Thyroid gland (tissue), 4 donors: ENCODE results near the gene TMF1. TPM values are rescaled to one million over a fixed set of nuclear protein-coding genes. Genes with fewer than 3 reads are reported as not detected.

Source experiments
- DNase-seq, 2 donors: peaks; one replicate each; pipeline ENCODE4 v3.0.0-alpha.2; 2019
- H3K27ac ChIP-seq, 3 donors: fragments of 200-600 bp; sonication (generic); 1 replicate in 2 of 3; 2 replicates in 1 of 3; pipeline ENCODE4 v1.5.1; 2016 to 2019; ENCODE audit warnings: mild to moderate bottlenecking in 1 of 3, moderate library complexity in 1 of 3
- H3K27me3 ChIP-seq: fragments of 200-600 bp; sonication (generic); one replicate; pipeline ENCODE4 v1.5.1; 2019
- H3K36me3 ChIP-seq, 2 donors: fragments of 200-600 bp; sonication (generic); one replicate each; pipeline ENCODE4 v1.5.1; 2016 to 2019
- H3K4me1 ChIP-seq, 2 donors: fragments of 200-600 bp; sonication (generic); one replicate each; pipeline ENCODE4 v1.5.1; 2017 to 2019
- H3K4me3 ChIP-seq, 3 donors: fragments of 200-600 bp; sonication (generic); replicated peaks in 1 of 3; 1 replicate in 2 of 3; 2 replicates in 1 of 3; pipeline ENCODE4 v1.5.1; 2016; ENCODE audit warnings: mild to moderate bottlenecking in 1 of 3
- H3K9me3 ChIP-seq: fragments of 200-600 bp; sonication (generic); one replicate; pipeline ENCODE4 v1.5.1; 2017
- POLR2A ChIP-seq, 2 donors: fragments of 450-650 bp; IDR thresholded peaks; one replicate each; pipeline ENCODE4 v1.6.1; 2017; ENCODE audit warnings: antibody characterized with exemption in 2 of 2, mild to moderate bottlenecking in 2 of 2, moderate library complexity in 1 of 2
- WGBS, 2 donors: methylation state at CpG; one replicate each; pipeline ENCODE4 v1.1.5; 2017; 5-methylcytosine and 5-hydroxymethylcytosine counted together
- intact Hi-C: fragments of 100-400 bp; cut with DNase I; formaldehyde crosslinking; loops from one replicate; pipeline ENCODE4 v1.15.1; 2023
- total RNA-seq, 4 donors: library from RNA; depleted of rRNA; stranded (reverse); fragments of >200 nt; gene quantifications; one replicate each; pipeline ENCODE4 v1.2.3, GENCODE V29; 2016
- TF ChIP-seq, protein P1 (sequence below), 6 experiments: fragments of 200-600 bp in 3 of 6; fragments of 450-650 bp in 3 of 6; sonication (generic) in 3 of 6; IDR thresholded peaks; one replicate each; pipeline ENCODE4 v1.5.1; 2016 to 2019; ENCODE audit warnings: antibody characterized with exemption in 6 of 6, mild to moderate bottlenecking in 2 of 6, inconsistent platforms in 1 of 6, moderate library complexity in 1 of 6

The TMF1 gene
- total RNA-seq, 4 donors from 2014 or later, result 44.3 to 53.2 (median 50.3) TPM

- Histone ChIP-seq H3K27ac (peak overlapping the region in 2 of 3 donors; percentile 65 to 69), H3K36me3 (no peaks in the 10 kb centered on the region), H3K27me3 (no peaks in the 10 kb centered on the region), H3K4me3 (peak overlapping the region in 2 of 3 donors; percentile 74 to 90), H3K9me3 (no peaks in the 10 kb centered on the region), H3K4me1 (peaks cover 29 to 49% of the 10 kb centered on the region in 2 donors)
- no peak for TF ChIP-seq POLR2A (IDR thresholded peaks at IDR 0.05)
- TF ChIP-seq, protein P1, sequence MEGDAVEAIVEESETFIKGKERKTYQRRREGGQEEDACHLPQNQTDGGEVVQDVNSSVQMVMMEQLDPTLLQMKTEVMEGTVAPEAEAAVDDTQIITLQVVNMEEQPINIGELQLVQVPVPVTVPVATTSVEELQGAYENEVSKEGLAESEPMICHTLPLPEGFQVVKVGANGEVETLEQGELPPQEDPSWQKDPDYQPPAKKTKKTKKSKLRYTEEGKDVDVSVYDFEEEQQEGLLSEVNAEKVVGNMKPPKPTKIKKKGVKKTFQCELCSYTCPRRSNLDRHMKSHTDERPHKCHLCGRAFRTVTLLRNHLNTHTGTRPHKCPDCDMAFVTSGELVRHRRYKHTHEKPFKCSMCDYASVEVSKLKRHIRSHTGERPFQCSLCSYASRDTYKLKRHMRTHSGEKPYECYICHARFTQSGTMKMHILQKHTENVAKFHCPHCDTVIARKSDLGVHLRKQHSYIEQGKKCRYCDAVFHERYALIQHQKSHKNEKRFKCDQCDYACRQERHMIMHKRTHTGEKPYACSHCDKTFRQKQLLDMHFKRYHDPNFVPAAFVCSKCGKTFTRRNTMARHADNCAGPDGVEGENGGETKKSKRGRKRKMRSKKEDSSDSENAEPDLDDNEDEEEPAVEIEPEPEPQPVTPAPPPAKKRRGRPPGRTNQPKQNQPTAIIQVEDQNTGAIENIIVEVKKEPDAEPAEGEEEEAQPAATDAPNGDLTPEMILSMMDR (IDR thresholded peaks at IDR 0.05), result no peak
- 5 to 8% methylated on average over 14 to 21 of the region's 29 CpGs for WGBS, 2 donors
- intact Hi-C loops, result no loop called here
- peak in 1 of 2 donors; percentile 18 for DNase-seq
These were observed 27.4 kb upstream of the TMF1 start for GRCh38 chr3:69079269-69080159.

- no peaks in the 10 kb centered on the region for H3K4me1 ChIP-seq
- no peaks in the 10 kb centered on the region for H3K36me3 ChIP-seq
- 94 to 97% methylated on average over 3 of the region's 3 CpGs for WGBS, 2 donors
- intact Hi-C loops, result no loop called here
- no peak overlapping the region for H3K27ac ChIP-seq
- no peak for TF ChIP-seq POLR2A (IDR thresholded peaks at IDR 0.05)
- TF ChIP-seq, protein P1 (IDR thresholded peaks at IDR 0.05), result no peak
- H3K9me3 ChIP-seq, result no peaks in the 10 kb centered on the region
- DNase-seq, result no peak
- no peak overlapping the region for H3K4me3 ChIP-seq
- H3K27me3 ChIP-seq, result no peaks in the 10 kb centered on the region
These were observed 20.8 kb upstream of the TMF1 start for GRCh38 chr3:69072928-69073327.

DNA sequence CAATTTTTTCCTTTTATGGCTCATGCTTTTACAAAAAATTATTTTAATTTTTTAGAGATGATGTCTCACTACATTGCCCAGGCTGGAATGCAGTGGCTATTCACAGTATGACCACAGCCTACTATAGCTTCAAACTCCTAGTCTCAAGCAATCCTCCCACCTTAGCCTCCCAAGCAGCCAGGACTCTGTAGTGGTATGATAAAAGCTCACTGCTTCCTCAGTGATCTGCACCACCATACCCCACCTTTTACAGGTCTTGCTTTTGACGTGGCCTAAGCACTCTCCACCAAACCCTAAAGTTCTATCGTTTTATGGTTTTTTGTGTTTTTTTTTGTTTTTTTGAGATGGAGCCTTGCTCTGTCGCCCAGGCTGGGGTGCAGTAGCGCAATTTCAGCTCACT is 14.0 kb upstream of the TMF1 start:
- DNase-seq, result no peak
- H3K36me3 ChIP-seq, result peaks cover 6 to 11% of the 10 kb centered on the region in 2 donors
- no peak overlapping the region for H3K27ac ChIP-seq
- no peaks in the 10 kb centered on the region for H3K4me1 ChIP-seq
- TF ChIP-seq POLR2A (IDR thresholded peaks at IDR 0.05), result no peak
- TF ChIP-seq, protein P1 (IDR thresholded peaks at IDR 0.05), result no peak
- H3K9me3 ChIP-seq, result no peaks in the 10 kb centered on the region
- 74 to 84% methylated on average over 4 of the region's 4 CpGs for WGBS, 2 donors
- H3K4me3 ChIP-seq, result no peak overlapping the region
- no peaks in the 10 kb centered on the region for H3K27me3 ChIP-seq
- intact Hi-C loops, result no loop called here

- 92 to 93% methylated on average over 6 of the region's 6 CpGs for WGBS, 2 donors
- no peak overlapping the region for H3K4me3 ChIP-seq
- H3K36me3 ChIP-seq, result peaks cover 11% of the 10 kb centered on the region in 2 donors
- H3K27ac ChIP-seq, result no peak overlapping the region
- H3K27me3 ChIP-seq, result no peaks in the 10 kb centered on the region
- TF ChIP-seq, protein P1 (IDR thresholded peaks at IDR 0.05), result no peak
- no peak for TF ChIP-seq POLR2A (IDR thresholded peaks at IDR 0.05)
- no peaks in the 10 kb centered on the region for H3K4me1 ChIP-seq
- intact Hi-C loops, result no loop called here
- no peaks in the 10 kb centered on the region for H3K9me3 ChIP-seq
- DNase-seq, result no peak
These were observed 13.3 kb upstream of the TMF1 start for GRCh38 chr3:69065318-69065964.

DNA sequence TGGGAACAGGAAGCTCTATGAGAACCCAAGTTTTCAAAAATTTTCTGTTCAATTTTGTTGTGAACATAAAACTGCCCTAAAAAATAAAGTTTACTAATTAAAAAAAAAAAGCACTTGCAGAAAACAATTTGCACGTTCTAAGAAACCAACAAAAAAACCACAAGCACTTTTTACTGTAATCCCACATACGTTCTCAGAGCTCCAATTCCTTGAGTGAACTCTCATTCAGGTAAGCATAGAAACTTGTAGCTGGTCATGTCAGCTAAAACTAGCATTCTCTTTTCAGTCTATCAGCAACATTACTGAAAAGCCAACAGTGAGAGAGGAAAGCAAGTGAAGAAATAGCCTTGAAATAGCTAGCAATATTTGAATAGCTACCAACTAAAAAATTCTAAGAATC is 11.5 kb upstream of the TMF1 start:
- TF ChIP-seq POLR2A (IDR thresholded peaks at IDR 0.05), result no peak
- TF ChIP-seq, protein P1 (IDR thresholded peaks at IDR 0.05), result no peak
- intact Hi-C loops, result no loop called here
- Histone ChIP-seq H3K4me1 (no peaks in the 10 kb centered on the region), H3K36me3 (peaks cover 11 to 12% of the 10 kb centered on the region in 2 donors), H3K4me3 (no peak overlapping the region), H3K9me3 (no peaks in the 10 kb centered on the region), H3K27me3 (no peaks in the 10 kb centered on the region), H3K27ac (no peak overlapping the region)
- no peak for DNase-seq
- 87 to 92% methylated on average over 2 of the region's 2 CpGs for WGBS, 2 donors
